Measurements from ENCODE around the gene MGAT2.

DNA sequence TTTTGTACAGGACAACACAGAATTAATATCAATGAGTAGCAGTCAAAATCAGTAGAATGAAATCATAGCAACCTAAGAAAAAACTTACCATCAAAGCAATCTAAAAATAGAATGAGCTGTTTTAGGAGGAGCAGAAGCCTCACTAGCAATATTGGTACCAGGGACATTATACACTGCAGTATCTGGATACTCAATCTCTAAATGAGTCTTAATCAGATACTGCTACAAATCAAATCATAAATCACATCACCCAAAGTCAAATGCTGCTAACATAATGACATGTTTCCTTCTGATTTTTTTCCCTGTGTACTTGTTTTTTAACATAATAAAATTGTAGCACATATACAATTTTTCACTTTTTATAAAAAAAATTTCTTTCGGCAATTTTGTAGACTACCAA lies 42.5 kb upstream of the MGAT2 start:
- TF ChIP-seq, protein P1, sequence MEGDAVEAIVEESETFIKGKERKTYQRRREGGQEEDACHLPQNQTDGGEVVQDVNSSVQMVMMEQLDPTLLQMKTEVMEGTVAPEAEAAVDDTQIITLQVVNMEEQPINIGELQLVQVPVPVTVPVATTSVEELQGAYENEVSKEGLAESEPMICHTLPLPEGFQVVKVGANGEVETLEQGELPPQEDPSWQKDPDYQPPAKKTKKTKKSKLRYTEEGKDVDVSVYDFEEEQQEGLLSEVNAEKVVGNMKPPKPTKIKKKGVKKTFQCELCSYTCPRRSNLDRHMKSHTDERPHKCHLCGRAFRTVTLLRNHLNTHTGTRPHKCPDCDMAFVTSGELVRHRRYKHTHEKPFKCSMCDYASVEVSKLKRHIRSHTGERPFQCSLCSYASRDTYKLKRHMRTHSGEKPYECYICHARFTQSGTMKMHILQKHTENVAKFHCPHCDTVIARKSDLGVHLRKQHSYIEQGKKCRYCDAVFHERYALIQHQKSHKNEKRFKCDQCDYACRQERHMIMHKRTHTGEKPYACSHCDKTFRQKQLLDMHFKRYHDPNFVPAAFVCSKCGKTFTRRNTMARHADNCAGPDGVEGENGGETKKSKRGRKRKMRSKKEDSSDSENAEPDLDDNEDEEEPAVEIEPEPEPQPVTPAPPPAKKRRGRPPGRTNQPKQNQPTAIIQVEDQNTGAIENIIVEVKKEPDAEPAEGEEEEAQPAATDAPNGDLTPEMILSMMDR (IDR thresholded peaks at IDR 0.05): no peak
- TF ChIP-seq POLR2A (IDR thresholded peaks at IDR 0.05): no peak
